ENCODE data around the gene PODXL2. TPM values are rescaled to one million over a fixed set of nuclear protein-coding genes. Genes with fewer than 3 reads are reported as not detected.

The PODXL2 gene
- total RNA-seq, 1 donor from 2014 or later: 5.7 TPM

- H3K4me1 Mint-ChIP-seq (ENCODE audit: unreplicated experiment): peaks cover 19% of the 10 kb centered on the region
- DNase-seq (ENCODE audit: extremely low spot score, unreplicated experiment): no peak
- H3K4me3 Mint-ChIP-seq (ENCODE audit: unreplicated experiment): no peak overlapping the region
- peak overlapping the region; percentile 13 for H3K27ac Mint-ChIP-seq (ENCODE audit: unreplicated experiment)
- no peaks in the 10 kb centered on the region for H3K9me3 Mint-ChIP-seq (ENCODE audit: unreplicated experiment)
- H3K36me3 Mint-ChIP-seq (ENCODE audit: unreplicated experiment): peaks cover 29% of the 10 kb centered on the region
- H3K27me3 Mint-ChIP-seq (ENCODE audit: unreplicated experiment): no peaks in the 10 kb centered on the region
- TF ChIP-seq, protein P1, sequence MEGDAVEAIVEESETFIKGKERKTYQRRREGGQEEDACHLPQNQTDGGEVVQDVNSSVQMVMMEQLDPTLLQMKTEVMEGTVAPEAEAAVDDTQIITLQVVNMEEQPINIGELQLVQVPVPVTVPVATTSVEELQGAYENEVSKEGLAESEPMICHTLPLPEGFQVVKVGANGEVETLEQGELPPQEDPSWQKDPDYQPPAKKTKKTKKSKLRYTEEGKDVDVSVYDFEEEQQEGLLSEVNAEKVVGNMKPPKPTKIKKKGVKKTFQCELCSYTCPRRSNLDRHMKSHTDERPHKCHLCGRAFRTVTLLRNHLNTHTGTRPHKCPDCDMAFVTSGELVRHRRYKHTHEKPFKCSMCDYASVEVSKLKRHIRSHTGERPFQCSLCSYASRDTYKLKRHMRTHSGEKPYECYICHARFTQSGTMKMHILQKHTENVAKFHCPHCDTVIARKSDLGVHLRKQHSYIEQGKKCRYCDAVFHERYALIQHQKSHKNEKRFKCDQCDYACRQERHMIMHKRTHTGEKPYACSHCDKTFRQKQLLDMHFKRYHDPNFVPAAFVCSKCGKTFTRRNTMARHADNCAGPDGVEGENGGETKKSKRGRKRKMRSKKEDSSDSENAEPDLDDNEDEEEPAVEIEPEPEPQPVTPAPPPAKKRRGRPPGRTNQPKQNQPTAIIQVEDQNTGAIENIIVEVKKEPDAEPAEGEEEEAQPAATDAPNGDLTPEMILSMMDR (IDR thresholded peaks at IDR 0.05): no peak
Observed at GRCh38 chr3:127720985-127721935, 92.3 kb downstream of the PODXL2 start.

DNA sequence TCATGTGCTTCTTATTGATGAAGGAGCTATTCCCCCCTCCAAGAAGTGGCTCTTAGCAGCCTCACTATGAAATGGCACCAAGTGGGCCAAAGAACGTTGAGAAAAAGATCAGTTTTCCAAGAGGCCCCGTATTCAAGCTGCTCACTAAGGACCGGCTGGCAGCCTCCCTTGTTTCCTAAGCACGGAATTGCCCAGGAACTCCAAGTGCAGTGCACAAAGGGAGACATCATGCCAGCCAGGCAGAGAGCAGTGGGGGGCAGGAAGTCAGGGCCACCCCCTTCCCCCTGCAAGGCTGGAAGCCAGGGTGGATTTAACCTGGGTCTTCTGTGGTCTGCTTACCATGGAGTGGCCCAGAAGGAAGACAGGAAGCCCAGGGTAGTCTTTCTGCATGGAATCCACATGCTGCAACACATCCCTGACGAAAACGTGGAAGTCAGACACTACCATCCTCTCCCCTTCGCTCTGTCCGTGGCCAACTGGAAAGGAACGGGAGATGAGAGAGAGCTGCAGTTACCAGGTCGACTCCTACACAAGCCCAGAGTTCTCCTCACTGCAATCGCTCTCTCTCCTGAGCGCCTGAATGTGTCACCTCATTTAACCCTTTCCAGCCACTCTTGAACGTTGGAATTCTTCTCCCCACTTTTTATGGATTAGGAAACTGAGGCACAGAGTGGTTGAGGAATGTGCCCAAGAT is 93.3 kb downstream of the PODXL2 start:
- peaks cover 29% of the 10 kb centered on the region for H3K36me3 Mint-ChIP-seq (ENCODE audit: unreplicated experiment)
- DNase-seq (ENCODE audit: extremely low spot score, unreplicated experiment): no peak
- H3K27me3 Mint-ChIP-seq (ENCODE audit: unreplicated experiment): no peaks in the 10 kb centered on the region
- no peaks in the 10 kb centered on the region for H3K9me3 Mint-ChIP-seq (ENCODE audit: unreplicated experiment)
- H3K4me3 Mint-ChIP-seq (ENCODE audit: unreplicated experiment): no peak overlapping the region
- peak overlapping the region; percentile 78 for H3K27ac Mint-ChIP-seq (ENCODE audit: unreplicated experiment)
- H3K4me1 Mint-ChIP-seq (ENCODE audit: unreplicated experiment): peaks cover 19% of the 10 kb centered on the region
- TF ChIP-seq, protein P1 (IDR thresholded peaks at IDR 0.05): no peak

Small RNAs within 50 kb of the gene (microRNA-seq; reads per million reads assigned to microRNA genes)
- 4.9 reads per million for gene MIR7976 (ENCODE audit: unreplicated experiment)

Other genes with a start within 250 kb of the PODXL2 start
- 49.0 and 49.7 TPM in 2 replicates for gene TPRA1, start 38.5 kb upstream of the PODXL2 start, total RNA-seq
- 19.2 and 20.4 TPM in 2 replicates for gene MCM2, start 30.8 kb upstream of the PODXL2 start, total RNA-seq
- gene ABTB1, start 43.8 kb downstream of the PODXL2 start, total RNA-seq: 69.8 and 73.4 TPM in 2 replicates
- 102 and 112 TPM in 2 replicates for gene MGLL, start 193.3 kb downstream of the PODXL2 start, total RNA-seq